HepG2 (cell line): ENCODE data around the gene ALOXE3. TPM values are rescaled to one million over a fixed set of nuclear protein-coding genes. Genes with fewer than 3 reads are reported as not detected.

Source experiments
- CHD4 ChIP-seq: fragments of 200-600 bp; sonication (generic); IDR thresholded peaks from 2 replicates; pipeline ENCODE4 v1.7.0; 2017; ENCODE audit warnings: mild to moderate bottlenecking, low read length, borderline replicate concordance
- HOXA3 ChIP-seq: sonication (generic); formaldehyde crosslinking; IDR thresholded peaks from 2 replicates; pipeline ENCODE4 v1.5.0; 2020; ENCODE audit warnings: missing genetic modification reagents
- IRF9 ChIP-seq: sonication (generic); formaldehyde crosslinking; IDR thresholded peaks from 2 replicates; pipeline ENCODE4 v1.8.0; 2022; ENCODE audit warnings: missing genetic modification reagents, mild to moderate bottlenecking, borderline replicate concordance
- KAT7 ChIP-seq: IDR thresholded peaks from 2 replicates; pipeline ENCODE4 v1.6.1; 2018; ENCODE audit warnings: borderline replicate concordance, missing compliant biosample characterization
- PHF8 ChIP-seq: sonication (generic); formaldehyde crosslinking; IDR thresholded peaks from 2 replicates; pipeline ENCODE4 v1.5.0; 2020; ENCODE audit warnings: missing genetic modification reagents
- PRPF4 ChIP-seq: fragments of 200-400 bp; formaldehyde crosslinking; IDR thresholded peaks from 2 replicates; pipeline ENCODE4 v1.6.1; 2016; ENCODE audit warnings: low read length, low read depth; ENCODE audit not compliant: poor library complexity, severe bottlenecking
- RCOR2 ChIP-seq: IDR thresholded peaks from 2 replicates; pipeline ENCODE4 v1.6.1; 2016; ENCODE audit warnings: missing biosample characterization, missing genetic modification reagents
- RXRB ChIP-seq: IDR thresholded peaks from 2 replicates; pipeline ENCODE4 v1.6.1; 2016; ENCODE audit warnings: borderline replicate concordance, missing genetic modification reagents, missing compliant biosample characterization
- SMAD3 ChIP-seq: sonication (generic); formaldehyde crosslinking; IDR thresholded peaks from 2 replicates; pipeline ENCODE4 v1.4.0; 2020; ENCODE audit warnings: missing genetic modification reagents
- SOX5 ChIP-seq: IDR thresholded peaks from 2 replicates; pipeline ENCODE4 v1.6.1; 2016; ENCODE audit warnings: borderline replicate concordance
- ZBTB26 ChIP-seq: IDR thresholded peaks from 2 replicates; pipeline ENCODE4 v1.6.1; 2016; ENCODE audit warnings: missing compliant biosample characterization, missing genetic modification reagents, borderline replicate concordance
- ZFX ChIP-seq: sonication (generic); formaldehyde crosslinking; IDR thresholded peaks from 2 replicates; pipeline ENCODE4 v1.4.0; 2020; ENCODE audit warnings: mild to moderate bottlenecking, low read depth, missing genetic modification reagents, moderate library complexity
- ZNF18 ChIP-seq: sonication (generic); formaldehyde crosslinking; IDR thresholded peaks from 2 replicates; pipeline ENCODE4 v1.8.0; 2022; ENCODE audit warnings: mild to moderate bottlenecking, missing genetic modification reagents; ENCODE audit not compliant: insufficient replicate concordance
- ZNF24 ChIP-seq: fragments of 450-650 bp; IDR thresholded peaks from 2 replicates; pipeline ENCODE4 v1.6.1; 2017; ENCODE audit warnings: antibody characterized with exemption, mild to moderate bottlenecking
- ZNF362 ChIP-seq: sonication (generic); formaldehyde crosslinking; IDR thresholded peaks from 2 replicates; pipeline ENCODE4 v1.4.0; 2020; ENCODE audit warnings: missing genetic modification reagents, mild to moderate bottlenecking, borderline replicate concordance
- ZNF609 ChIP-seq: sonication (generic); formaldehyde crosslinking; IDR thresholded peaks from 2 replicates; pipeline ENCODE4 v1.4.0; 2020; ENCODE audit warnings: mild to moderate bottlenecking, missing genetic modification reagents, borderline replicate concordance
- ZNF792 ChIP-seq: IDR thresholded peaks from 2 replicates; pipeline ENCODE4 v1.6.1; 2016
- ZSCAN9 ChIP-seq: IDR thresholded peaks from 2 replicates; pipeline ENCODE4 v1.6.1; 2016; ENCODE audit warnings: borderline replicate concordance
- polyA plus RNA-seq, 8 experiments: library from polyadenylated mRNA; depleted of rRNA in 3 of 8; stranded (reverse) in 7 of 8; unstranded in 1 of 8; fragments of >200 nt; fragmentation: Illumina TruSeq in 4 of 8; extraction: Trizol in 4 of 8; gene quantifications; 2 replicates each; pipeline versions ENCODE4 v1.2.1 to v1.2.3, GENCODE V29; 2011 to 2016; ENCODE audit warnings: low read depth in 4 of 8, missing spikeins in 1 of 8, mixed read lengths in 1 of 8; ENCODE audit not compliant: insufficient read depth in 1 of 8
- total RNA-seq, 5 experiments: library from RNA; depleted of rRNA; stranded (reverse); fragments of >200 nt; fragmentation: Illumina TruSeq; extraction: Trizol; gene quantifications; 2 replicates each; pipeline ENCODE4 v1.2.3, GENCODE V29; 2016; ENCODE audit warnings: low read depth in 1 of 5

The ALOXE3 gene
- total and polyA plus RNA-seq, 2 of the 13 experiments (the other 11 are each of a cell fraction or from before 2014, with no cell fraction given), result 0.07 TPM; not detected in 1

- no peak for TF ChIP-seq ZNF609
- TF ChIP-seq PRPF4, result peak; percentile 88
- no peak for TF ChIP-seq RCOR2 (CRISPR knock-in tag)
- no peak for TF ChIP-seq KAT7 (CRISPR knock-in tag)
- peak; percentile 99 for TF ChIP-seq ZNF24
- peak; percentile 56; the same call in 1 of the 2 replicates for TF ChIP-seq HOXA3 (CRISPR knock-in tag)
- TF ChIP-seq SOX5 (CRISPR knock-in tag), result peak; percentile 52; the same call in 1 of the 2 replicates
- TF ChIP-seq ZFX (CRISPR knock-in tag), result peak; percentile 21; the same call in 1 of the 2 replicates
- TF ChIP-seq ZBTB26 (CRISPR knock-in tag), result 0 out of 2 replicates have a peak, but pooled peaks have one; percentile 43
- peak; percentile 12; the same call in 1 of the 2 replicates for TF ChIP-seq IRF9 (CRISPR knock-in tag)
- TF ChIP-seq CHD4, result peak; percentile 95; the same call in 1 of the 2 replicates
- TF ChIP-seq ZNF792 (CRISPR knock-in tag), result peak; percentile 63
- TF ChIP-seq RXRB, result peak; percentile 58
- TF ChIP-seq ZNF362 (CRISPR knock-in tag), result peak; percentile 63; the same call in 1 of the 2 replicates
- no peak for TF ChIP-seq ZNF18 (CRISPR knock-in tag)
- 0 out of 2 replicates have a peak, but pooled peaks have one; percentile 14 for TF ChIP-seq ZSCAN9 (CRISPR knock-in tag)
- peak; percentile 28; the same call in 1 of the 2 replicates for TF ChIP-seq PHF8
- TF ChIP-seq SMAD3 (CRISPR knock-in tag), result 0 out of 2 replicates have a peak, but pooled peaks have one; percentile 30
These were observed 1.5 kb upstream of the ALOXE3 start (continued) for GRCh38 chr17:8119581-8120519.
